Measurements from ENCODE around the gene PNN. TPM values are rescaled to one million over a fixed set of nuclear protein-coding genes. Genes with fewer than 3 reads are reported as not detected.
"Not testable (repeated sequence)": the region's sequence is repeated elsewhere in the genome, so short reads cannot be mapped to it uniquely, and the experiment has no call there.

PNN gene
- total and polyA plus RNA-seq, 2 of the 4 experiments (the other 2 are of a cell fraction), result 14.9 to 28.8 TPM

DNA sequence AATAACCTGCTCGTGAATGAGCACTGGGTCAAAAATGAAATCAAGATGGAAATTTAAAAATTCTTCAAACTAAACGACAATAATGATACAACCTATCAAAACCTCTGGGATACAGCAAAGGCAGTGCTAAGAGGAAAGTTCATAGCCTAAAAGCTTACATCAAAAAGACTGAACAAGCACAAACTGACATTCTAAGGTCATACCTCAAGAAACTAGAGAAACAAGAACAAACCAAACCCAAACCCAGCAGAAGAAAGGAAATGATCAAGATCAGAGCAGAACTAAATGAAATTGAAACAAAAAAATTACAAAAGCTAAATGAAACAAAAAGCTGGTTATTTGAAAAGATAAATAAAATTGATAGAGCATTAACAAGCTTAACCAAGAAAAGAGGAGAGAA, 32.4 kb downstream of the PNN start:
- H4K20me1 ChIP-seq (ENCODE audit: insufficient read depth, low read length); H2AFZ ChIP-seq (replicated peaks; ENCODE audit: low read length, poor library complexity); POLR2A ChIA-PET (ENCODE audit: unreplicated experiment); H4K5ac ChIP-seq (ENCODE audit: low read depth, low read length); H3K4me1 ChIP-seq (ENCODE audit: control insufficient read depth, insufficient read depth, low read length); H3K27ac ChIP-seq (ENCODE audit: insufficient read depth, low read length); H3K4ac ChIP-seq (ENCODE audit: low read depth, low read length); dilution Hi-C loops (cut with HindIII; ENCODE audit: low sequenced_read_pairs, unreplicated experiment); H3K23ac ChIP-seq (ENCODE audit: low read depth, low read length); H2BK15ac ChIP-seq (ENCODE audit: low read depth, low read length); H3K9ac ChIP-seq (ENCODE audit: low read depth, low read length); H3K9me3 ChIP-seq (ENCODE audit: control insufficient read depth, insufficient read depth, low read length); H3K4me3 ChIP-seq (ENCODE audit: insufficient read depth, low read depth, low read length); H2BK5ac ChIP-seq (ENCODE audit: low read depth, low read length, poor library complexity, severe bottlenecking); H3K9me1 ChIP-seq (ENCODE audit: insufficient read depth, low read length); CTCF ChIA-PET; H3K4me2 ChIP-seq (ENCODE audit: low read depth, low read length); H4K91ac ChIP-seq (ENCODE audit: insufficient read depth, low read depth, low read length); H3K14ac ChIP-seq (replicated peaks; ENCODE audit: low read depth, low read length); H3K18ac ChIP-seq (ENCODE audit: low read depth, low read length); H2AK9ac ChIP-seq (replicated peaks; ENCODE audit: low read depth, low read length, poor library complexity); H2BK20ac ChIP-seq (ENCODE audit: low read depth, low read length); H3K36me3 ChIP-seq (ENCODE audit: control insufficient read depth, insufficient read depth, low read length); H3K27me3 ChIP-seq (ENCODE audit: control insufficient read depth, insufficient read depth, low read length); H3K79me1 ChIP-seq (ENCODE audit: low read depth in 1 of 2, low read length in 2 of 2); in situ Hi-C loops (cut with MboI; ENCODE audit: low sequenced_read_pairs); H2AK5ac ChIP-seq (ENCODE audit: low read depth, low read length); DNase-seq; H2BK120ac ChIP-seq (ENCODE audit: low read depth, low read length); BruUV-seq (replicated peaks); H3K56ac ChIP-seq (ENCODE audit: extremely low read depth, insufficient read depth, low read length); ATAC-seq (ENCODE audit: low read depth); intact Hi-C loops (cut with micrococcal nuclease); H4K8ac ChIP-seq (ENCODE audit: low read depth in 2 of 2, low read length in 2 of 2): not testable (repeated sequence)
- no CpG with 5 or more reads among the region's 2 CpGs for WGBS, 2 experiments (ENCODE audit: extremely low coverage in 2 of 2, insufficient read length in 1 of 2)
